SJSA1 (cell line): ENCODE measurements around the gene SCGB3A2. TPM values are rescaled to one million over a fixed set of nuclear protein-coding genes. Genes with fewer than 3 reads are reported as not detected.

Experiments
- total RNA-seq: library from RNA; depleted of rRNA; stranded (reverse); fragments of >200 nt; shearing (Covaris generic); gene quantifications from 2 replicates; pipeline ENCODE4 v1.2.3, GENCODE V29; 2014; rRNA removed

SCGB3A2 gene
- total RNA-seq, 1 experiment from 2014 or later, result not detected

Other genes with a start within 250 kb of the SCGB3A2 start
- gene JAKMIP2, start 96.0 kb upstream of the SCGB3A2 start, total RNA-seq, result 0.06 and 0.79 TPM in 2 replicates
- gene SPINK1, start 47.0 kb upstream of the SCGB3A2 start, total RNA-seq, result not detected in 2 replicates
- gene C5orf46, start 27.8 kb downstream of the SCGB3A2 start, total RNA-seq, result 4.3 TPM in 1 of 2 replicates, not detected in the other
- gene SPINK5, start 185.3 kb downstream of the SCGB3A2 start, total RNA-seq, result not detected in 2 replicates